ENCODE data around the gene ACTL6A.

ACTL6A gene

DNA sequence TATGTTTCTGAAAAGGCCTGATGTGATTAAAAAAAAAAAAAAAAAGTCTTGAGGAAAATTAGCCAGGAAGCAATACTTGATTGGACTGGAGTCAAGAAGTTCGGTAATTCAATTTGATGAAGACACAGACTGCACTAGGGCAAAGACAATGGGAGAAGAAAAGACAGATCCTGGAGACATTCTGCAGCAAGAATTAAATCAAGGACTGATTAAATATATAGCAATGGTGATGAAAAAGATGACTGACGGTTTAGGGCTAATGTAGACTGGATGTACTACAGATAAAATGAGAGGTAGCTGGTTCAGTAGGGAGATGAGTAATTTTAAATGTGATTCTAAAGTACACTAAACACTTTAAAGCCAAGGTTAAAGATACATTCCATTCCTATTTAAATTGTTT, 27.9 kb downstream of the ACTL6A start:
- DNase-seq (ENCODE audit: low read depth in 2 of 2, low spot score in 1 of 2): no peak

GRCh38 chr3:179591313-179591712, 28.6 kb downstream of the ACTL6A start:
- no peak for DNase-seq (ENCODE audit: low read depth in 2 of 2, low spot score in 1 of 2)

DNA sequence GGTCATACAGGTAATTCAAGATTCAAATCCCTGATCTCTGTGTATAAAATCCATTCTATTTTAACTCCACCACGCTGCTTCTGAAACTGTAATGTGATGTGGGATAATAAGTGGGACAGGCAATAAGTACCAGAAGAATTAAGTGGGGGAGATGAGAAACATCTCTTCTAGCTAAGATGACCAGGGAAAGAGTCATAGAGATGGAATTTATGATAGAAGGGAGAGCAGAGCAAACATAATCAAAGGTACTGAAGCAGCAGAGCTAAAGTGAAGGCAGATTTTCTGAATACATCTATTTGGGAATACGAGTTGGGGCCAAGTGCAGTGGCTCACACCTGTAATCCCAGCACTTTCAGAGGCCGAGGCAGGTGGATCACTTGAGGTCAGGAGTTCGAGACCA, 36.8 kb downstream of the ACTL6A start:
- DNase-seq (ENCODE audit: low read depth in 2 of 2, low spot score in 1 of 2): no peak

DNA sequence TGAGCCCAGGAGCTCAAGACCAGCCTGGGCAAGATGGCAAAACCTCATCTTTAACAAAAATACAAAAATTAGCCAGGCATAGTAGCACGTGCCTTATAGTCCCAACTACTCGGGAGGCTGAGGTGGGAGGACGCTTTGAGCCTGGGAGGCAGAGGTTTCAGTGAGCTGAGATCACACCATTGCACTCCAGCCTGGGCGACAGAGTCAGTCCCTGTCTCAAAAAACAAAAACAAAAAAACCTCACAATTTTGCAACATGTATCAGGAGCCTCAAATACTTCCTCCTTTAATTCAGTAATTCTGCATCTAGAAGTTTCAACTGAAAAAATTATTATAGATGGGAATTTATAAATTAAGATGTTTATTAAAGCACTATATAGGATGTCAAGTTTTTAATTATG, 40.6 kb downstream of the ACTL6A start:
- DNase-seq (ENCODE audit: low read depth in 2 of 2, low spot score in 1 of 2): no peak

DNA sequence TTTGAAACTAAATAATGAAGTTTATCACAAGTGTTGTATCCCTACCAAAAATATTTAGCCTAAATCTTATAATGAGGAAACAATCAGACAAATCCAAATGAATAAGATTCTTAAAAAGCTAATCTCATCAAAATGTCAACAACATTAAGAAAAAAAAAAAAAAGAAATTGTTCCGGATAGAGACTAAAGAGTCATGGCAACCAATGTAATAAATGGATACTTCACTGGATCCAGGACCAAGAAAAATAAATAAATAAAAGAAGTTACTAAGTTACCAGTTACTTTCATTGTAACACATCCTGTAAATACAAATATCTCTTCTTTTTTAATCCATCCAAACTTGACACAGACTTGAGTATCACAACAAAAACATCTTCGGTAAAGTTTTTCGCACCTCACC, 41.1 kb downstream of the ACTL6A start:
- DNase-seq (ENCODE audit: low read depth in 2 of 2, low spot score in 1 of 2): no peak

DNA sequence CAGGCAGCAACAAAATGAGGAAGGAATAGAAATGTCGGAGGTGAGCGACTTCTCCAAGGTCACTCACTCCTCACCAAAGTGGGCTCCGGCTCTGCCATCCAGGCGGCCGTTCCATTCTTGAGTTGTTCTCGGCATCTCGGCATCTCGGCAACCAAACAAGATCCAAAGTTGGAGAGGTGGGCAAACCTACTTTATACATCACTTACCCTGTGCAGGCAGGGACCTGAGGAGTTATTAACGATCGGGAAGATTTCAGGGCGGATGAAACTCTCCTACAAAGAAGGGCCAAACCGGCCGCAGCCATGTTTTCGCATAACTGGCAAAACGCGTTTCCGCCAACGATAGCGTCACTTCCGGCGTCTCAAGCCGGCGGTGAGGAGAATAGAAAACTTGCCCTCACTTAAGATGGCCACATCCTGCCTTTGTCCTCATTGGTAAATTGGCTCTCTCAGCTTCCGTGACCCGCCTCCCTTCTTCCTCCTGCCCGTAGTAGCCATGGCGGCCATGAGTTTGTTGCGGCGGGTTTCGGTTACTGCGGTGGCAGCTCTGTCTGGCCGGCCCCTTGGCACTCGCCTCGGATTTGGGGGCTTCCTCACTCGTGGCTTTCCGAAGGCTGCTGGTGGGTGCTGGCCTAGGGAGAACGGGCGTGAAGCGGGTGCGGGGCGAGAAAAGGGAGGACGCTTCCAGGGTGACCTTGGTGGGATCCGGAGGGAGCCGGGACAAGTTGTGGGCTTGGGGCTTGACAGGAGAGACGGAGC, 41.8 kb downstream of the ACTL6A start, which contains the start of the genes MRPL47 and NDUFB5:
TSS of gene MRPL47 (minus strand) at position 318 of the 758 bp plus-strand sequence. CDS start at position 304, 14 bp downstream.
TSS of gene NDUFB5 (plus strand) at position 474 of the 758 bp plus-strand sequence. CDS start at position 496, 22 bp downstream.
- DNase-seq (ENCODE audit: low read depth in 2 of 2, low spot score in 1 of 2): peak; percentile 82 to 88

DNA sequence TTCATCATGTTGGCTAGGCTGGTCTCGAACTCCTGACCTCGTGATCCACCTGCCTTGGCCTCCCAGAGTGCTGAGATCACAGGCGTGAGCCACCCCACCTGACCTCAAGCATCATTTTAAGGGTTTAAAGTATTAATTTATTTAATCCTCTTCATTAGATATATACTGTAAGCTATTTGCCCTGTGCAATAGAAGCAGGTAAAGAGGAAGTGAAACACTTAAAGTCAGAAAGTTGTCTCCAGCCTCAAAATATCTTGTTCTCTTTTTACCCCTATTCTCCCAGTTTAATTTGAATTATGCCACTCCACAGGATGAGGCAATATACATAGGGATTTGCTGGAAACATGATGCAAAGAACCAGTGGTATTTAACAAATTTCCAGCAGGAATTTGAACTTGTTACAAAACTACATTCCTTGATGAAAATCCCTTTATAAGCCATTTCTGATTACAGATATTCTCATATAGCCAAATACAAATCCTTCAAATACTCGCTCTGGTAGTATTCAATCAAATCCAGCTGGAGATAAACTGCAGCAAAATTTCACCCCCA, 43.9 kb downstream of the ACTL6A start:
- DNase-seq (ENCODE audit: low read depth in 2 of 2, low spot score in 1 of 2): no peak

DNA sequence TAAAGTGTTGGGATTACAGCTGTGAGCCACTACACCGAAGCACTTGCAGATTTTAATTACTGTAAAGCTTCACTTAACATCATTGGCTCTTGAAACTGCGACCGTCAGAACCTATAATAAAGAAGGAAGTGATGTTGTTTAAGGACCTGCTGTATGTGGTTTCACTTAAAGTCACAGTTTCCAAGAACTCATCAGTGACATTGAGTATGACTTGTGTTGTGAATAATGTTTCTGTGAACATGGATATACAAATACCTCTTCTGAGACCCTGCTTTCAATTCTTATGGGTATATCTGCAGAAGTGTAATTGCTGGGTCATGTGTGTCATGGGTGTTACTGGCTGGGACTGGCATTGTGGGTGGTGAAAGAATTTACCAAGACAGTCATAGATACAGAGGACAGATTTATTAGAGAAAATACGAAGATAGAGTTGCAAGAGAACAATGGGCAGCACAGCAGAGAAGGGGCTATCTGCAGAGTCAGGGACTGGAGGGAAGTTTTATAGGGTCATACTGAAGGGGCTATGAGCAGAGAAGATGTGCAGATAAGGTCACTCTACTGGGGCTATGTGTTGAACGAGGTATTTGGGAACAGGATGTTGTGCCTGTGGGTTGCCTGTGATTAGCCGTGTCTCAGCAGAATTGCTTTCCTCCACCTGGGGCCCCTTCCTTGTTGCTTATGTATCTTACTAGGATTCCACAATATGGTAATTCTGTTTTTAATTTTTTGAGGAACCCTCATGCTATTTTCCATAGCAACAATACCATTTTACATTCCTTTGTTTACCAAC, 46.4 kb downstream of the ACTL6A start:
- DNase-seq (ENCODE audit: low read depth in 2 of 2, low spot score in 1 of 2): no peak

GRCh38 chr3:179610066-179610465, 47.3 kb downstream of the ACTL6A start:
- DNase-seq (ENCODE audit: low read depth in 2 of 2, low spot score in 1 of 2): no peak

DNA sequence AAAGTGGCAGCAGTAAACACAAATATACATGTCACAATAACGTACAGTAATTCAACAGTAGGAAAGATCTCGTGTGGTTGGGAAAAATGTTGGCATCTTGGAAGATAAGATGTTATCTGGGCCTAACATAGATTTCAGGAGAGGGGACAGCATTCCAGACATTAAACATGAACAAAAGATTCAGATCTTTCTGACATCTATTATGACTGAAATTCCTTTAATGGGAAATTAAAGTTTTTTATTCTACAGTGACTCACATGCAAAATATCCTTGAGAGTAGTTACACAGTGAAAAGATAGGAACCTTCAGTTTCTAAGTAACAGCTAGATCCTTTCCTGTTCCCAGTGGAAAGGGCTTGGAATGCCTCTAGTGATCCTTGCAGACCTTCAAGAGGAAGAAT, 51.1 kb downstream of the ACTL6A start:
- no peak for DNase-seq (ENCODE audit: low read depth in 2 of 2, low spot score in 1 of 2)

DNA sequence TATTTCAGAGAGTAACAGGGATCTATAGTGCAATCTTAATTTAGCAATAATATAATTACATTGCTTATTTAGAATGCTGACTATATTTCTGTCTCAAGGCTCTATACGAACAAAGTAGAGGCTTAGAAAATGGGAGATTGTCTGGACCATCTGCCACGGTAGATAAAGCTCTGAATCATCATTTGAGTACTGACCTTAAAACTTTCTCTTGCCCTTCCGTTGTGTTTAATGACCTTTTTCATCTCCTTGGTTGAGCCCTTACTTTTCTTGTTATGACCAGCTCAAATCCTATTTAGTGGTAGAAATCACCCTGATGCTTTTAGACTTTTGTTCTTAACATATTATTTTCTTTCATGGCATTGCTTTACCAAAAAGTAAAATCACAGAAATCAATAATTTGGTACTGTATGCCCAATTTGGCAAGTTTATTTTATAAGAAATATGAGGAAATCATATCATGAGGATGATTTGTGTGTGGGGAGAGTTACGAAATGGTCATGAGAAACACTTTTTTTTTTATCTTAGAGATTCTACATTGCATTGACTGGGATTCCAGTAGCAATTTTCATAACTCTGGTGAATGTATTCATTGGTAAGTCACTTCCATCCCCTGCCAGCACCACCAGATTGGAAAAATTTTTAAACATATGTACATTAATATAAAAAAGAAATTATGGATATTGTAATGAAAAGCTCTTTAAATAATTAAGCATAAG, 52.9 kb downstream of the ACTL6A start:
- no peak for DNase-seq (ENCODE audit: low read depth in 2 of 2, low spot score in 1 of 2)

DNA sequence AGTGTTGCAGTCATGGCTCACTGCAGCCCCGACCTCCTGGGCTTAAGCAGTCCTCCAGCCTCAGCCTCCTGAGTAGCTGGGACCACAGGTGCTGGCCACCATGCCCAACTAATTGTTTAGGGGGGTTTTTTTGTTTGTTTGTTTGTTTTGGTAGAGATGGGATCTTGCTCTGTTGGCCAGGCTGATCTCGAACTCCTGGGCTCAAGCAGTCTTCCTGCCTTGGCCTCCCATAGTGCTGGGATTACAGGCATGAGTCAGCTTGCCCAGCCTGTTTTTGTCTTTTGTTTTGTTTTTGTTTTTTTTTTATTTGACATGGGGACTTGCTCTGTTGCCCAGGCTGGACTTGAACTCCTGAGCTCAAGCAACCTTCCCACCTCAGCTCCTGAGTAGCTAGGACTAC, 59.3 kb downstream of the ACTL6A start:
- no peak for DNase-seq (ENCODE audit: low read depth in 2 of 2, low spot score in 1 of 2)

DNA sequence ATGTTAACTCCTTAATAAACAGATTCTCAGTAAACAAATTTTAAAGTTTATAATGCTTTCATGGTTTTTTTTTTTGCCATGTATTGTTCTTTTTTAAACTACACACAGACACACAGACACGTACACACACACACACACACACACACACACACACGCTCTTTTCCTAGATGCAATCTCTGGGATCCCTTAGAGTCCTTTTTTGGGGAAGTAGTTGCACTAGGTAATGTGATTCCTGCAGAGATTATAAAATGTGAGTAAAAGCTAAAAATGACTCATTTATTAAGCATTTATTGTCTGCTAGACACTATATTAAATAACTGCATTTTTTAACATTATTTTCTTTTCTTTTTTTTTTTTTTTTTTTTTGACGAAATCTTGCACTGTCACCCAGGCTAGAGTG, 61.7 kb downstream of the ACTL6A start:
- no peak for DNase-seq (ENCODE audit: low read depth in 2 of 2, low spot score in 1 of 2)

DNA sequence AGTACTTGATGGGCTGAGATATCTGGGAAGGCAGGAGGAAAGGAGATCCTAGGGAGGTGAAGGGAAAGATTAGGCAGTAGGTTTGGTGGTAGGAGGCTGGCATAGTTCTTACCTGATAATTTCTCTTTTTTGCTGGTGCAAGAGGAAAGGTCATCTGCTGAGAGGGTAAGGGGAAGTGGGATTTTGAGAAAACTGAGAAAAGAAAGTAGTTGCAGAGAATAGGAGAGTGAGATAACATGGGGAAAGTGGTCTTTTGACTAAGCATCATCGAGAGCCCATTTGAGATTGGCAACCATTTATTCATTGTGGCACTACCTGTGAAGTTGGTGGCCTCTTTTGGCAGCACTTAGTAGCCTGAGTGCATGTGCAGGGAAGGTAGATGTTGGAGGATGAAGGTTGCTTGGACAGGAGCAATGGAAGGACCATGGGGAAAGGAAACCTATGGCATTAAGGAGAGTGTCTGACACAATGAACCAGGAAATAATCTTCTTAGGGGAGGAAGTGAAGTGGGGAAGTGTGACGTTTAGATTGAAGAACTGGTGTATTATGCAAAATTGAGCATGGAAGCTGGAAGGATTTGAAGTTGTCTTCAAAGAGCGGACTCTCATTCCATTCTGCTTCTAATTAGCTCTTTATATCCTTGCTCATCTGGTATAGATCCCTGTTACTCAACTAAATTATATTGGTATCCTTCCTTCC, 68.2 kb downstream of the ACTL6A start:
- no peak for DNase-seq (ENCODE audit: low read depth in 2 of 2, low spot score in 1 of 2)
